Measurements from ENCODE around the gene SNAI1. TPM values are rescaled to one million over a fixed set of nuclear protein-coding genes. Genes with fewer than 3 reads are reported as not detected.
"Not testable (repeated sequence)": the region's sequence is repeated elsewhere in the genome, so short reads cannot be mapped to it uniquely, and the experiment has no call there.

Gene SNAI1
- total RNA-seq, 6 experiments from 2014 or later: 4.7 to 6.8 (median 5.2) TPM

DNA sequence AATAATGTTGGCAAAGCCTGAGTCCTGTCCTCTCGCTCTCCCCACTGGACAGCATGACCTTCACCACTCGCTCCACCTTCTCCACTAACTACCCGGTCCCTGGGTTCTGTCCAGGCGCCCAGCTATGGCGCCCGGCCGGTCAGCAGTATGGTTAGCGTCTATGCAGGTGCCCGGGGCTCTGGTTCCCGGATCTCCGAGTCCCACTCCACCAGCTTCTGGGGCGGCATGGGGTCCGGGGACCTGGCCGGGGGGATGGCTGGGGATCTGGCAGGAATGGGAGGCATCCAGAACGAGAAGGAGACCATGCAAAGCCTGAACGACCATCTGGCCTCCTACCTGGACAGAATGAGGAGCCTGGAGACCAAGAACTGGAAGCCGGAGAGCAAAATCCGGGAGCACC is 26.1 kb upstream of the SNAI1 start:
- H3K36me3 Mint-ChIP-seq (ENCODE audit: low read depth): peaks cover 43% of the 10 kb centered on the region
- DNase-seq: no peak
- no peak overlapping the region for H3K27ac Mint-ChIP-seq
- no peaks in the 10 kb centered on the region for H3K9me3 Mint-ChIP-seq
- TF ChIP-seq, protein P1, sequence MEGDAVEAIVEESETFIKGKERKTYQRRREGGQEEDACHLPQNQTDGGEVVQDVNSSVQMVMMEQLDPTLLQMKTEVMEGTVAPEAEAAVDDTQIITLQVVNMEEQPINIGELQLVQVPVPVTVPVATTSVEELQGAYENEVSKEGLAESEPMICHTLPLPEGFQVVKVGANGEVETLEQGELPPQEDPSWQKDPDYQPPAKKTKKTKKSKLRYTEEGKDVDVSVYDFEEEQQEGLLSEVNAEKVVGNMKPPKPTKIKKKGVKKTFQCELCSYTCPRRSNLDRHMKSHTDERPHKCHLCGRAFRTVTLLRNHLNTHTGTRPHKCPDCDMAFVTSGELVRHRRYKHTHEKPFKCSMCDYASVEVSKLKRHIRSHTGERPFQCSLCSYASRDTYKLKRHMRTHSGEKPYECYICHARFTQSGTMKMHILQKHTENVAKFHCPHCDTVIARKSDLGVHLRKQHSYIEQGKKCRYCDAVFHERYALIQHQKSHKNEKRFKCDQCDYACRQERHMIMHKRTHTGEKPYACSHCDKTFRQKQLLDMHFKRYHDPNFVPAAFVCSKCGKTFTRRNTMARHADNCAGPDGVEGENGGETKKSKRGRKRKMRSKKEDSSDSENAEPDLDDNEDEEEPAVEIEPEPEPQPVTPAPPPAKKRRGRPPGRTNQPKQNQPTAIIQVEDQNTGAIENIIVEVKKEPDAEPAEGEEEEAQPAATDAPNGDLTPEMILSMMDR (IDR thresholded peaks at IDR 0.05): no peak
- peaks cover 2% of the 10 kb centered on the region for H3K27me3 Mint-ChIP-seq (ENCODE audit: insufficient read depth)
- peaks cover 30% of the 10 kb centered on the region for H3K4me1 Mint-ChIP-seq (ENCODE audit: low read depth)
- no peak overlapping the region for H3K4me3 Mint-ChIP-seq

- H3K4me3 Mint-ChIP-seq; H3K27me3 Mint-ChIP-seq (ENCODE audit: insufficient read depth); H3K9me3 Mint-ChIP-seq: not testable (repeated sequence)
- peak; percentile 14 for DNase-seq
- peaks cover 41% of the 10 kb centered on the region for H3K36me3 Mint-ChIP-seq (ENCODE audit: low read depth)
- H3K27ac Mint-ChIP-seq: peak overlapping the region; percentile 50
- H3K4me1 Mint-ChIP-seq (ENCODE audit: low read depth): peaks cover 24% of the 10 kb centered on the region
These were observed 25.5 kb upstream of the SNAI1 start for GRCh38 chr20:49957089-49957938.

- Mint-ChIP-seq H3K9me3 (no peaks in the 10 kb centered on the region), H3K36me3 (ENCODE audit: low read depth) (peaks cover 29% of the 10 kb centered on the region), H3K27ac (peak overlapping the region; percentile 3; the same call in 1 of the 2 replicates), H3K4me3 (no peak overlapping the region), H3K27me3 (ENCODE audit: insufficient read depth) (peaks cover 2% of the 10 kb centered on the region; the same call in 1 of the 2 replicates), H3K4me1 (ENCODE audit: low read depth) (peaks cover 22% of the 10 kb centered on the region)
- no peak for DNase-seq
- TF ChIP-seq, protein P1 (IDR thresholded peaks at IDR 0.05): no peak
These were observed 21.4 kb upstream of the SNAI1 start for GRCh38 chr20:49961413-49961812.

DNA sequence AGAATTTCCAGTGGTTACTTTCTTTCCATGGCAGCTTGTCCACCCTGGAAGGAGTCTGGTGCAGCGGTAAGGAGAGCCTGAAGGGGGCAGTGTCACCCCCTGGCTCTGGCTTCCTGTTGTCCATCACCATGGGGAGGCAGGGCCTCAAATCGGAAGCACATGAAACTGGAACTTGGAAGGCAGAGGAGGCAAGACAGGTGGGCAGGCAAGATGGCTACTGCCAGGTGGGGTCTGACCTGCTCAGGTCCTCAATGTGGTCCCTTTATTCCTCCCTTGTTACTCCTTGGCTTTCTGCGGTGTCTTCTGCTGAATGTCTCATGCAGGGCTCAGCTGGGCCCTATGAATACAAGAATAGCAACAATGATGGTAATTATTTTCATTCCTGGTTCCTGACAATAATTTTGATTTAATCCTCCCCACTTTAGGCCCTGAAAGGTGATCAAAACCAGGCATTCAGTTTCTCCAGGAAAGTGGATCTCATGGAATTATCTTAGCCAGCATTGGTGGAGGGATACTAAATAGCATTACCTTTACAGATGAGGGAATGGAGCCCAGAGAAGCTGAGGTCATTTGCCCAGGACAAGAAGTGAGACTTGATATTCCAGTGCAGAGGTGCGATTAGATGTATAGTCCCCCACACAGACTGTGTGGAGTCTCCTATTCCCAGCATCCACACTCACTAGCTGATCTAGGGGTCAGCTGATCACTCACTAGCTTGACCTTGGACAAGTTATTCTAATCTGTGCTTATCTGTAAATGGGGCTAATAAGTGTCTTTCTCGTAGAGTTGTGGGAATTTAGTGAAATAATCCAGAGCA is 17.6 kb upstream of the SNAI1 start:
- no peak overlapping the region for H3K4me3 Mint-ChIP-seq
- no peaks in the 10 kb centered on the region for H3K9me3 Mint-ChIP-seq
- TF ChIP-seq, protein P1 (IDR thresholded peaks at IDR 0.05): peak; percentile 78
- DNase-seq: no peak
- H3K27me3 Mint-ChIP-seq (ENCODE audit: insufficient read depth): no peaks in the 10 kb centered on the region
- H3K36me3 Mint-ChIP-seq (ENCODE audit: low read depth): peaks cover 6% of the 10 kb centered on the region
- no peak overlapping the region for H3K27ac Mint-ChIP-seq
- H3K4me1 Mint-ChIP-seq (ENCODE audit: low read depth): peaks cover 28% of the 10 kb centered on the region

DNA sequence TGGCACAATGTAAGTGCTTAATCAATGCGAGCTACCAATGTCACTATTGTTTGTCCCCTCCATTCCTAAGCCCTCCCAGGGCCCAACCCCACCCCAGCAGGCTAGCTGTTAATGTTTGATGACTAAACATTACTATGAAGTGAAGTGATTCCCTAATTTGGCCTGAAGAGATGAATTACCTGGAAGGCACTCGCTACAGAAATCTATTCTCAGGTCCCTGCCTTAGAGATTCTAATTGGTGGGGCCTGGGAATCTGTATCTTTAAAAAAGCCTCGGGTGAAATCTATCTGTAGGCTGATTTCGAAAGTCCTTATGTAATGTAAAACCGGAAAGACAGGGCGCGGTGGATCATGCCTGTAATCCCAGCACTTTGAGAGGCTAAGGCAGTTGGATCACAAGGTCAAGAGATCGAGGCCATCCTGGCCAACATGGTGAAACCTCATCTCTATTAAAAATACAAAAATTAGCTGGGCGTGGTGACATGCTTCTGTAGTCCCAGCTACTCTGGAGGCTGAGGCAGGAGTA is 16.9 kb upstream of the SNAI1 start:
- Mint-ChIP-seq H3K4me1 (ENCODE audit: low read depth) (peaks cover 28% of the 10 kb centered on the region), H3K27me3 (ENCODE audit: insufficient read depth) (no peaks in the 10 kb centered on the region), H3K9me3 (no peaks in the 10 kb centered on the region), H3K4me3 (no peak overlapping the region), H3K27ac (no peak overlapping the region), H3K36me3 (ENCODE audit: low read depth) (peaks cover 6% of the 10 kb centered on the region)
- no peak for DNase-seq
- TF ChIP-seq, protein P1 (IDR thresholded peaks at IDR 0.05): no peak
